Gastroesophageal sphincter (tissue), 3 donors: ENCODE results near the gene BRCC3.

ENCODE experiments used
- CTCF ChIP-seq, 4 experiments: fragments of 200-600 bp in 2 of 4; fragments of 450-650 bp in 2 of 4; sonication (generic) in 1 of 4; IDR thresholded peaks; one replicate each; pipeline ENCODE4 v1.5.1; 2017 to 2019; ENCODE audit warnings: antibody characterized with exemption in 4 of 4, mild to moderate bottlenecking in 2 of 4, moderate library complexity in 2 of 4
- EP300 ChIP-seq: sonication (generic); formaldehyde crosslinking; IDR thresholded peaks from one replicate; pipeline ENCODE4 v1.6.1; 2017; ENCODE audit warnings: antibody characterized with exemption, mild to moderate bottlenecking
- POLR2A ChIP-seq, 2 donors: fragments of 450-650 bp; IDR thresholded peaks; one replicate each; pipeline ENCODE4 v1.6.1; 2017; ENCODE audit warnings: antibody characterized with exemption in 2 of 2, mild to moderate bottlenecking in 2 of 2, moderate library complexity in 1 of 2

GRCh38 chrX:155046811-155047528, 24.3 kb upstream of the BRCC3 start:
- TF ChIP-seq EP300 (no peak), POLR2A (IDR thresholded peaks at IDR 0.05) (no peak), CTCF (IDR thresholded peaks at IDR 0.05) (no peak)
